Lower lobe of right lung (tissue), 2 donors: ENCODE data around the gene PIRT. TPM values are rescaled to one million over a fixed set of nuclear protein-coding genes. Genes with fewer than 3 reads are reported as not detected.

Source experiments
- ATAC-seq, 2 donors: fragments of 200-7000 bp; cut with Tn5 transposase; one replicate each; pipeline ENCODE4 v1.9.1; 2020 to 2022; ENCODE audit warnings: mild to moderate bottlenecking in 2 of 2, moderate library complexity in 2 of 2
- DNase-seq: peaks from one replicate; pipeline ENCODE4 v3.0.0-alpha.2; 2020
- H3K27ac ChIP-seq: fragments of 200-600 bp; one replicate; pipeline ENCODE4 v1.8.0; 2022
- H3K27me3 ChIP-seq: fragments of 200-600 bp; one replicate; pipeline ENCODE4 v1.8.0; 2022; ENCODE audit warnings: low read depth
- H3K36me3 ChIP-seq: fragments of 200-600 bp; one replicate; pipeline ENCODE4 v1.8.0; 2022; ENCODE audit warnings: mild to moderate bottlenecking
- H3K4me1 ChIP-seq: fragments of 200-600 bp; one replicate; pipeline ENCODE4 v1.8.0; 2022
- H3K4me3 ChIP-seq: fragments of 200-600 bp; one replicate; pipeline ENCODE4 v1.8.0; 2022; ENCODE audit warnings: mild to moderate bottlenecking
- H3K9me3 ChIP-seq: fragments of 200-600 bp; one replicate; pipeline ENCODE4 v1.8.0; 2022
- CTCF ChIP-seq: fragments of 200-600 bp; IDR thresholded peaks from one replicate; pipeline ENCODE4 v1.8.0; 2022; ENCODE audit warnings: antibody characterized with exemption, mild to moderate bottlenecking
- intact Hi-C: fragments of 100-400 bp; cut with DNase I; formaldehyde crosslinking; loops from one replicate; pipeline ENCODE4 v1.11.0; 2022
- total RNA-seq: library from RNA; stranded (reverse); fragmentation: NEBNext Ultra II Directional; extraction: Animal tissue kit (Norgen Biotek cat#: 25700); gene quantifications from one replicate; pipeline ENCODE4 v1.2.1, GENCODE V29; 2021
- donor health status: DM: no; HTN: yes; CAD: no; lungs with severe emphysema.

Gene PIRT
- total RNA-seq, 1 donor from 2014 or later = not detected

GRCh38 chr17:10803350-10803749, 34.5 kb downstream of the PIRT start:
- Histone ChIP-seq H3K27ac (no peak overlapping the region), H3K4me3 (no peak overlapping the region)

GRCh38 chr17:10802496-10803284, 35.2 kb downstream of the PIRT start:
- Histone ChIP-seq H3K4me3 (no peak overlapping the region), H3K9me3 (no peaks in the 10 kb centered on the region), H3K27ac (no peak overlapping the region), H3K4me1 (peaks cover 7% of the 10 kb centered on the region), H3K36me3 (no peaks in the 10 kb centered on the region), H3K27me3 (no peaks in the 10 kb centered on the region)
- no peak for DNase-seq
- no peak for ATAC-seq
- no peak for TF ChIP-seq CTCF
- intact Hi-C loops = no loop called here

More at GRCh38 chr17:10803350-10803749, 34.5 kb downstream of the PIRT start:
- H3K4me1 ChIP-seq = peaks cover under 1% of the 10 kb centered on the region
- no peaks in the 10 kb centered on the region for H3K9me3 ChIP-seq
- TF ChIP-seq CTCF = no peak
- no peaks in the 10 kb centered on the region for H3K27me3 ChIP-seq
- intact Hi-C loops = no loop called here
- no peaks in the 10 kb centered on the region for H3K36me3 ChIP-seq
- no peak for DNase-seq
- no peak for ATAC-seq

GRCh38 chr17:10799407-10799806, 38.5 kb downstream of the PIRT start:
- intact Hi-C loops = no loop called here
- Histone ChIP-seq H3K36me3 (no peaks in the 10 kb centered on the region), H3K4me3 (no peak overlapping the region), H3K27me3 (no peaks in the 10 kb centered on the region), H3K4me1 (peaks cover 10% of the 10 kb centered on the region), H3K27ac (no peak overlapping the region), H3K9me3 (no peaks in the 10 kb centered on the region)
- no peak for TF ChIP-seq CTCF
- no peak for DNase-seq
- ATAC-seq = no peak

- Histone ChIP-seq H3K9me3 (no peaks in the 10 kb centered on the region), H3K27me3 (no peaks in the 10 kb centered on the region), H3K4me3 (no peak overlapping the region), H3K36me3 (no peaks in the 10 kb centered on the region), H3K4me1 (peaks cover 10% of the 10 kb centered on the region), H3K27ac (no peak overlapping the region)
- no peak for DNase-seq
- ATAC-seq = no peak
- no peak for TF ChIP-seq CTCF
- intact Hi-C loops = no loop called here
Observed at GRCh38 chr17:10798910-10799309, 39.0 kb downstream of the PIRT start.

- intact Hi-C loops = no loop called here
- no peak for TF ChIP-seq CTCF
- DNase-seq = no peak
- ATAC-seq = peak; percentile 31 to 55
- Histone ChIP-seq H3K4me3 (no peak overlapping the region), H3K36me3 (no peaks in the 10 kb centered on the region), H3K9me3 (no peaks in the 10 kb centered on the region), H3K27ac (no peak overlapping the region), H3K27me3 (no peaks in the 10 kb centered on the region), H3K4me1 (peaks cover 13% of the 10 kb centered on the region)
Observed at GRCh38 chr17:10798332-10798749, 39.5 kb downstream of the PIRT start.
